ENCODE measurements around the gene PFN3.
"Not testable (repeated sequence)": the region's sequence is repeated elsewhere in the genome, so short reads cannot be mapped to it uniquely, and the experiment has no call there.

Gene PFN3

DNA sequence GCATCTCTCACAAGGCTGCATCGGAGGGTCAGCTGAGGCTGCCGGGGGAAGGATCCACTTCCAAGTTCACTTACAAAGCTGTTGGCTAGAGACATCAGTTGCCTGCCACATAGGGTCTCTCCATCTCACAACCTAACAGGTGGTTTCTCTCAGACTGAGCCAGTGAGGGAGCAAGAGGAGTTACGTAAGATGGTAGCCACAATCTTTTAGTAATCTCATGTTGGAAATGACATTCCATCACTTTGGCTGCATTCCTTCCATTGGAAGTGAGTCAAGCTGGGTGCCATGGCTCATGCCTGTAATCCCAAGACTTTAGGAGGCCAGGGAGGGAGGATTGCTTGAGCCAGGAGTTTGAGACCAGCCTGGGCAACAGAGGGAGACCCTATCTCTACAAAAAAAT is 18.6 kb upstream of the PFN3 start:
- TF ChIP-seq, protein P1, sequence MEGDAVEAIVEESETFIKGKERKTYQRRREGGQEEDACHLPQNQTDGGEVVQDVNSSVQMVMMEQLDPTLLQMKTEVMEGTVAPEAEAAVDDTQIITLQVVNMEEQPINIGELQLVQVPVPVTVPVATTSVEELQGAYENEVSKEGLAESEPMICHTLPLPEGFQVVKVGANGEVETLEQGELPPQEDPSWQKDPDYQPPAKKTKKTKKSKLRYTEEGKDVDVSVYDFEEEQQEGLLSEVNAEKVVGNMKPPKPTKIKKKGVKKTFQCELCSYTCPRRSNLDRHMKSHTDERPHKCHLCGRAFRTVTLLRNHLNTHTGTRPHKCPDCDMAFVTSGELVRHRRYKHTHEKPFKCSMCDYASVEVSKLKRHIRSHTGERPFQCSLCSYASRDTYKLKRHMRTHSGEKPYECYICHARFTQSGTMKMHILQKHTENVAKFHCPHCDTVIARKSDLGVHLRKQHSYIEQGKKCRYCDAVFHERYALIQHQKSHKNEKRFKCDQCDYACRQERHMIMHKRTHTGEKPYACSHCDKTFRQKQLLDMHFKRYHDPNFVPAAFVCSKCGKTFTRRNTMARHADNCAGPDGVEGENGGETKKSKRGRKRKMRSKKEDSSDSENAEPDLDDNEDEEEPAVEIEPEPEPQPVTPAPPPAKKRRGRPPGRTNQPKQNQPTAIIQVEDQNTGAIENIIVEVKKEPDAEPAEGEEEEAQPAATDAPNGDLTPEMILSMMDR (IDR thresholded peaks at IDR 0.05; ENCODE audit: low read depth, low read length) = no peak
- no peak overlapping the region for H3K4me3 ChIP-seq (ENCODE audit: low read depth, low read length)

DNA sequence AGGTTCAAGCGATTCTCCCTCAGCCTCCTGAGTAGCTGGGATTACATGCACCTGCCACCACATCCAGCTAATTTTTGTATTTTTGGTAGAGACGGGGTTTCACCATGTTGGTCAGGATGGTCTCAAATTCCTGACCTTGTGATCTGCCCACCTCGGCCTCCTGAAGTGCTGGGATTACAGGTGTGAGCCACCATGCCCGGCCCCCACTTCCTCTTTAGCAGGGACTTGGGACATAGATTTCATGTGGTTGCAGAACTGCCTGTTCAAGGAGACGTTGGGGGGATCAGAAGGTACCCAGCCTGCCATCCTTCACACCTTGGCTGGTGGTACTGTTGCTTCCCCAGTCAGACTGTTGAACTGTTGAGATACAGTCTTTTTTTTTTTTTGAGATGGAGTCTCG is 16.6 kb upstream of the PFN3 start:
- not testable (repeated sequence) for H3K4me3 ChIP-seq (ENCODE audit: low read depth, low read length)

DNA sequence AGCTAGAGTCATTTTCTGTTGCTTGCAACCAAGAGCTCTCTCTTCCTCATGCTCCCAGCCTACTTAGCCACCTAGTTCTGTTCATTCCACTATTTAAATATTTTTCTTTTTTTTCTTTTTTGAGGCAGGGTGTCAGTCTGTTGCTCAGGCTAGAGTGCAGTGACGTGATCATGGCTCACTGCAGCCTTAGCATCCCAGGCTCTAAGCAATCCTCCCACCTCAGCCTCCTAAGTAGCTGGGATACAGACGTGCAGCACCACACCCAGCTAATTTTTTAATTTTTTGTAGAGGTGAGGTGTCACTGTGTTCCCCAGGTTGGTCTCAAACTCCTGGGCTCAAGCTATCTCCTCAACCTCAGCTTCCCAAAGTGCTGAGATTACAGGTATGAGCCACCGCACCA is 14.0 kb upstream of the PFN3 start:
- H3K4me3 ChIP-seq (ENCODE audit: low read depth, low read length) = no peak overlapping the region
- TF ChIP-seq, protein P1 (IDR thresholded peaks at IDR 0.05; ENCODE audit: low read depth, low read length) = no peak

DNA sequence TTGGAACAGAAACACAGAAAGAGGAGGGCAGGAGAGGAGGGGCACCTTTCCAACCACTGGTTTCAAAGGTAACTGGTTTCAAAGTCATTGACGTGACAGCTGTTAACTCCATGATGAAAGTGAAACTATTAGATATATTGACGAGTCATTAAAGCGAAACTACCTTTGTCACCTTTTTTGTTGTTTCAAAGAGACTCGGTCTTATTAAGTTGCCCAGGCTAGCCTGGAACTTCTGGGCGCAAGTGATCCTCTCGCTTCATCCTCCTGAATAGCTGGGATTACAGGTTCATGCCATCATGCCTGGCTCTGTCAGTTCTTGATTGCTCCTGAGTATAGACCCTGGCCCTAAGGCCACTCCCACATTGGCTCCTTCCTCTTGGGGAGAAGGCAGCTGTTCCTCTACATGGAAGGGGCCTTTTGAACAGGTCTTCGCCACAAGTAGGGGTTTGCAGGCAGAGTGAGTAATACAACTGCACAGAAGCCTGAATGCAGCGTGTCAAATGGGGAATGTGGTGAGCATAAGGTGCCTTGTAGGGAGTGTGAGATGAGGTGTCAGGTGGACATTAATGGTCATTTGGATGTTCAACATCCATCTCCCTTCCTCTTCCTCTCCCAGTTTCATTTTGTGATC is 12.3 kb upstream of the PFN3 start:
- TF ChIP-seq, protein P1 (IDR thresholded peaks at IDR 0.05; ENCODE audit: low read depth, low read length) = no peak
- H3K4me3 ChIP-seq (ENCODE audit: low read depth, low read length) = no peak overlapping the region

DNA sequence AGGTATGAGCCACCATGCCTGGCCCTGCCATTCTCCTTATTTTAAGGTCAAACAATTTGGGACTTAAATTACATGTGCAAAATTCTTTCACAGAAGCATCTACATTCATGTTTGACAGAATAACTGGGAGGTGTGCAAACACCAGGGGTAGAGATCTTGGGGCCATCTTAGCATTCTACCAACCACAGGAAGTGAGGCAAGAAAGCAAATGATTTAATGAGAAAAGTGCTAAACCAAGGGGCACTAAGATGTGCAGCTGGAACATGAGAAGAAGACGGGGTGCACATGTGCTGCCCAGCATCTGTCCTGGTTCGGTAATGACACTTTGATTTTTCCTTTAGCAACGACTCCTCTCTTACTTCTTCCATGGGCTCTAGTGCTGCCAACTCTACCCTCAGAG is 10.1 kb upstream of the PFN3 start:
- TF ChIP-seq, protein P1 (IDR thresholded peaks at IDR 0.05; ENCODE audit: low read depth, low read length) = no peak
- no peak overlapping the region for H3K4me3 ChIP-seq (ENCODE audit: low read depth, low read length)

DNA sequence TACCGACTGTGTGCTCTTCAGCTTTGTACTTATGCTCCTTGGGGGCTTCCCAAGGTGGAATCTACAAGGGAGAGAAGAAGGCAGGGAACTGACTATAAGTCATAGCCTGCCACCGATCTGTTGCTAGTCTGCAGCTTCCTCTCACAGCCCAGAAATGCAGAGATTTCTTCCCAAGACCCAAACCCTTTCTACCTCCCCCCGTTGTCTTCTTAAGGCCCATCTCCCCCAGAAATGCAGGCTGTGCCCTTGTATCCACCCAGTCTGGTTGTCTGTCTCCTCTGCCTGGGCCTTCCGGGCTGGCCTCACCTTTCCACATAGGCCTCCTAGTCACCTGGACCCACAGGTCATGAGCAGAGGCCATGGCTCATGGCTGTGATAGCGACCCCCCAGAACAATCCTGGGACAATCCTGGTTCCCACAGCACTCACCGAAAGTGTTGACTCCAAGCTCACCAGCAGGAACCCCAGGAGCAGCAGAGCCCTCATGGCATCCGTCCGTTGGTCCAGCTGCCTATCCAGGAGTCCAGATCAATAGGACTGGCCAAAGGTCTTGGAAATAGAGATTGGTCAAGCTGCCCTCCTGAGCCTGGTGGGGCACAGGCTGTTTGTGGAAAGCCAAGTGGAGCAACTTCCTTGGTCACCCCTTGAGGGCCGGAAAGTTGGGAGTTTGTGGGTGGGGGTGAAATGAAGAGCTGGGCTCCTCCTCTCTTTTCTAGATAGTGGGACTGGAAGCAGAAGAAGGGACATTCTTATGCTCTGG is 8.8 kb upstream of the PFN3 start, which contains the start of gene F12:
F12 (minus strand) TSS at position 522 of the 759 bp plus-strand sequence; CDS start at position 485, 37 bp downstream.
- no peak within 1 kb of the TSS for H3K4me3 ChIP-seq (ENCODE audit: low read depth, low read length)
- TF ChIP-seq, protein P1 (IDR thresholded peaks at IDR 0.05; ENCODE audit: low read depth, low read length) = no peak

DNA sequence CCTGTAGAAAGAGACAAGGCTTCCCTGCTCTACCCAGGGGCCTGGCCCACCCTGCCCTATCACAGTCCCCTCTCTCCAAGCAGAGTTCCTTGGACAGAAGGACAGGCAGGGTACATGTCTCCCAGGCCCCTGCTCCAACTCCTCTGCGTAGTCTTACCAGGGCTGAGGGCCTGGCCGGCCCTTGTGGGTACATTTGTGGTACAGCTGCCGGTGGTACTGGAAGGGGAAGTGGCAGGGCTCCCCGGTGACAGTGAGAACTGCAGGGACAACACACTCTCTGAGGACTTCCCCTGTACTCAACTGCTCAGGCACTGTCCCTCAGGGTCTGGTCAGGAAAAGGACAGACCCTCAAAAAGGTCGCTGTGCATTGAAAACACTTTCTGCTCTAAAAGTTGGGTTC is 5.3 kb upstream of the PFN3 start:
- TF ChIP-seq, protein P1 (IDR thresholded peaks at IDR 0.05; ENCODE audit: low read depth, low read length) = no peak
- H3K4me3 ChIP-seq (ENCODE audit: low read depth, low read length) = no peak overlapping the region

Measured in WI38 (cell line).